HepG2 (cell line): Measurements from ENCODE around the gene OTUB2. TPM values are rescaled to one million over a fixed set of nuclear protein-coding genes. Genes with fewer than 3 reads are reported as not detected.
A peak's percentile ranks its signal among the peaks of the same experiment; 100 is the strongest.

Experiments
- BHLHE40 ChIP-seq: IDR thresholded peaks from 2 replicates; pipeline ENCODE4 v1.6.1; 2011; ENCODE audit warnings: low read length, improper control_type of control experiment
- BRD4 ChIP-seq: sonication (generic); formaldehyde crosslinking; IDR thresholded peaks from 2 replicates; pipeline ENCODE4 v1.4.0; 2020; ENCODE audit warnings: missing genetic modification reagents
- GTF3A ChIP-seq: sonication (generic); formaldehyde crosslinking; conservative IDR thresholded peaks from 2 replicates; pipeline ENCODE4 v1.4.0; 2020; ENCODE audit warnings: mild to moderate bottlenecking, missing genetic modification reagents
- KAT8 ChIP-seq: IDR thresholded peaks from 2 replicates; pipeline ENCODE4 v1.6.1; 2016; ENCODE audit warnings: missing genetic modification reagents, missing compliant biosample characterization
- MXD1 ChIP-seq: sonication (generic); formaldehyde crosslinking; IDR thresholded peaks from 2 replicates; pipeline ENCODE4 v1.4.0; 2020; ENCODE audit warnings: mild to moderate bottlenecking, missing genetic modification reagents
- MYC ChIP-seq: sonication (generic); formaldehyde crosslinking; IDR thresholded peaks from 2 replicates; pipeline ENCODE4 v1.9.0; 2021; ENCODE audit warnings: missing genetic modification reagents, borderline replicate concordance
- SP1 ChIP-seq, 2 experiments: fragments of 450-650 bp in 1 of 2; sonication (generic) in 1 of 2; formaldehyde crosslinking in 1 of 2; IDR thresholded peaks; 2 replicates each; pipeline versions ENCODE4 v1.4.0 to v1.6.1; 2016 to 2020; ENCODE audit warnings: missing genetic modification reagents in 1 of 2
- USF2 ChIP-seq, 2 experiments: sonication (generic) in 1 of 2; formaldehyde crosslinking in 1 of 2; IDR thresholded peaks; 2 replicates each; pipeline versions ENCODE4 v1.5.1 to v1.6.1; 2011 to 2020; ENCODE audit warnings: borderline replicate concordance in 1 of 2, low read depth in 1 of 2, low read length in 1 of 2, mild to moderate bottlenecking in 1 of 2, missing genetic modification reagents in 1 of 2, moderate library complexity in 1 of 2
- ZBTB1 ChIP-seq: sonication (generic); formaldehyde crosslinking; IDR thresholded peaks from 2 replicates; pipeline ENCODE4 v1.4.0; 2020; ENCODE audit warnings: missing genetic modification reagents, borderline replicate concordance
- ZNF281 ChIP-seq: sonication (generic); formaldehyde crosslinking; IDR thresholded peaks from 2 replicates; pipeline ENCODE4 v1.4.0; 2020; ENCODE audit warnings: missing genetic modification reagents, borderline replicate concordance
- ZNF558 ChIP-seq: sonication (generic); formaldehyde crosslinking; IDR thresholded peaks from 2 replicates; pipeline ENCODE4 v1.9.0; 2022; ENCODE audit warnings: mild to moderate bottlenecking, missing genetic modification reagents, borderline replicate concordance
- ZNF619 ChIP-seq: sonication (generic); formaldehyde crosslinking; IDR thresholded peaks from 2 replicates; pipeline ENCODE4 v1.4.0; 2020; ENCODE audit warnings: mild to moderate bottlenecking, missing genetic modification reagents
- ZNF768 ChIP-seq: sonication (generic); formaldehyde crosslinking; IDR thresholded peaks from 2 replicates; pipeline ENCODE4 v1.4.0; 2020; ENCODE audit warnings: missing genetic modification reagents
- ZZZ3 ChIP-seq: sonication (generic); formaldehyde crosslinking; IDR thresholded peaks from 2 replicates; pipeline ENCODE4 v1.4.0; 2020; ENCODE audit warnings: missing genetic modification reagents, mild to moderate bottlenecking, borderline replicate concordance
- polyA plus RNA-seq, 8 experiments: library from polyadenylated mRNA; depleted of rRNA in 3 of 8; stranded (reverse) in 7 of 8; unstranded in 1 of 8; fragments of >200 nt; fragmentation: Illumina TruSeq in 4 of 8; extraction: Trizol in 4 of 8; gene quantifications; 2 replicates each; pipeline versions ENCODE4 v1.2.1 to v1.2.3, GENCODE V29; 2011 to 2016; ENCODE audit warnings: low read depth in 4 of 8, missing spikeins in 1 of 8, mixed read lengths in 1 of 8; ENCODE audit not compliant: insufficient read depth in 1 of 8
- total RNA-seq, 5 experiments: library from RNA; depleted of rRNA; stranded (reverse); fragments of >200 nt; fragmentation: Illumina TruSeq; extraction: Trizol; gene quantifications; 2 replicates each; pipeline ENCODE4 v1.2.3, GENCODE V29; 2016; ENCODE audit warnings: low read depth in 1 of 5
- TF ChIP-seq, protein P1 (sequence below), 2 experiments: sonication (generic) in 1 of 2; formaldehyde crosslinking in 1 of 2; IDR thresholded peaks; 2 replicates each; pipeline versions ENCODE4 v1.4.0 to v1.6.1; 2018 to 2020; ENCODE audit warnings: missing genetic modification reagents in 2 of 2, borderline replicate concordance in 1 of 2, low read depth in 1 of 2, mild to moderate bottlenecking in 1 of 2, missing biosample characterization in 1 of 2
- TF ChIP-seq, protein P2 (sequence below): IDR thresholded peaks from 2 replicates; pipeline ENCODE4 v1.6.1; 2016; ENCODE audit warnings: missing compliant biosample characterization, missing genetic modification reagents, borderline replicate concordance
- TF ChIP-seq, protein P3 (sequence below): sonication (generic); formaldehyde crosslinking; IDR thresholded peaks from 2 replicates; pipeline ENCODE4 v1.4.0; 2020; ENCODE audit warnings: missing genetic modification reagents

Gene OTUB2
- total and polyA plus RNA-seq, 2 of the 13 experiments (the other 11 are each of a cell fraction or from before 2014, with no cell fraction given) = 2.2 to 2.4 TPM

DNA sequence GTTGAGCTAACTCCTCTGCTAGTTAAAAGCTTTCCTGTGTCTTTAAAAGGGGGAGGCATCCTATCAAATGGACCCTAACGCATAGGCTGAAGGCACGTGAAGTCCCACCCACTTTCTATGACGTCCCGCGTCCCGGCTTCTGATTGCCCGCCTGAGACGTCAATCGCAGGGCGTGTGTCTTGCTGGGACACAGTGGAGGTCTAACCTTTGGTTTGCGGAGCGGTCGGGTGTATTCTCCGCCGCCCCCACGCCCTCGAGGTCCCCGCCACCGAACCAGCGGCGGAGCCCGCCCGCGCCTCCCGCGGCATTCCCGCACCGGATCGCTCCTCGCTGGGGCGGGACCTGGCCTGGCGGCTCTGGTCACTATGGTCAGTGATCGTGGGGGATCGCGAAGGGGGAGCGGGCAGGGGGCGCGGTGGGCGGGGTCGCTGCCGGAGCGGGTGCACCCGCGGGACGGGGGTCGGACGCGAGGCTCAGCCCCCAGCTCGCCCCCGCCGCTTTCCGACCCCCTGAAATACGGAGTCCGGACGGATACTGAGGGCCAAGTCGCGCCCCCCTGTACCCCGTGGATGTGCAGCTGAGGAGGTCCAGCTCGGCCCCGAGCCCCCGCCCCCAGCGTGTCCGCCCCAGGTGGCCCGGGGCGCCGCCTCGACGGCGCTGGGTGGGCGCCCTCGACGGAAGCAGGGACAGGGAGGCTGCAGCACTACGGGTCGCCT lies at the start of gene OTUB2 (continued):
- TF ChIP-seq BHLHE40 (no peak), ZBTB1 (CRISPR knock-in tag) (0 out of 2 replicates have a peak, but pooled peaks have one; percentile 43), MXD1 (CRISPR knock-in tag) (peak; percentile 55; the same call in 1 of the 2 replicates), MYC (CRISPR knock-in tag) (0 out of 2 replicates have a peak, but pooled peaks have one; percentile 58), ZNF558 (CRISPR knock-in tag) (no peak), BRD4 (0 out of 2 replicates have a peak, but pooled peaks have one; percentile 19), SP1 (IDR thresholded peaks at IDR 0.05) (no peak), SP1 (CRISPR knock-in tag; IDR thresholded peaks at IDR 0.05) (peak; percentile 93), ZZZ3 (CRISPR knock-in tag) (0 out of 2 replicates have a peak, but pooled peaks have one; percentile 33), ZNF281 (CRISPR knock-in tag) (no peak), ZNF619 (CRISPR knock-in tag) (0 out of 2 replicates have a peak, but pooled peaks have one; percentile 36), USF2 (IDR thresholded peaks at IDR 0.05; ENCODE audit: low read depth, low read length) (peak; percentile 22; the same call in 1 of the 2 replicates), USF2 (CRISPR knock-in tag; IDR thresholded peaks at IDR 0.05; ENCODE audit: borderline replicate concordance) (no peak), KAT8 (CRISPR knock-in tag) (peak; percentile 58; the same call in 1 of the 2 replicates), GTF3A (CRISPR knock-in tag) (no peak), ZNF768 (CRISPR knock-in tag) (peak; percentile 50; the same call in 1 of the 2 replicates)
- TF ChIP-seq, protein P1, sequence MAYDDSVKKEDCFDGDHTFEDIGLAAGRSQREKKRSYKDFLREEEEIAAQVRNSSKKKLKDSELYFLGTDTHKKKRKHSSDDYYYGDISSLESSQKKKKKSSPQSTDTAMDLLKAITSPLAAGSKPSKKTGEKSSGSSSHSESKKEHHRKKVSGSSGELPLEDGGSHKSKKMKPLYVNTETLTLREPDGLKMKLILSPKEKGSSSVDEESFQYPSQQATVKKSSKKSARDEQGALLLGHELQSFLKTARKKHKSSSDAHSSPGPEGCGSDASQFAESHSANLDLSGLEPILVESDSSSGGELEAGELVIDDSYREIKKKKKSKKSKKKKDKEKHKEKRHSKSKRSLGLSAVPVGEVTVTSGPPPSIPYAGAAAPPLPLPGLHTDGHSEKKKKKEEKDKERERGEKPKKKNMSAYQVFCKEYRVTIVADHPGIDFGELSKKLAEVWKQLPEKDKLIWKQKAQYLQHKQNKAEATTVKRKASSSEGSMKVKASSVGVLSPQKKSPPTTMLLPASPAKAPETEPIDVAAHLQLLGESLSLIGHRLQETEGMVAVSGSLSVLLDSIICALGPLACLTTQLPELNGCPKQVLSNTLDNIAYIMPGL (CRISPR knock-in tag; IDR thresholded peaks at IDR 0.05; ENCODE audit: borderline replicate concordance in 1 of 2, low read depth in 1 of 2) = peak; percentile 75 to 78
- TF ChIP-seq, protein P2, sequence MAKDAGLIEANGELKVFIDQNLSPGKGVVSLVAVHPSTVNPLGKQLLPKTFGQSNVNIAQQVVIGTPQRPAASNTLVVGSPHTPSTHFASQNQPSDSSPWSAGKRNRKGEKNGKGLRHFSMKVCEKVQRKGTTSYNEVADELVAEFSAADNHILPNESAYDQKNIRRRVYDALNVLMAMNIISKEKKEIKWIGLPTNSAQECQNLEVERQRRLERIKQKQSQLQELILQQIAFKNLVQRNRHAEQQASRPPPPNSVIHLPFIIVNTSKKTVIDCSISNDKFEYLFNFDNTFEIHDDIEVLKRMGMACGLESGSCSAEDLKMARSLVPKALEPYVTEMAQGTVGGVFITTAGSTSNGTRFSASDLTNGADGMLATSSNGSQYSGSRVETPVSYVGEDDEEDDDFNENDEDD (CRISPR knock-in tag) = peak; percentile 55; the same call in 1 of the 2 replicates
- TF ChIP-seq, protein P3, sequence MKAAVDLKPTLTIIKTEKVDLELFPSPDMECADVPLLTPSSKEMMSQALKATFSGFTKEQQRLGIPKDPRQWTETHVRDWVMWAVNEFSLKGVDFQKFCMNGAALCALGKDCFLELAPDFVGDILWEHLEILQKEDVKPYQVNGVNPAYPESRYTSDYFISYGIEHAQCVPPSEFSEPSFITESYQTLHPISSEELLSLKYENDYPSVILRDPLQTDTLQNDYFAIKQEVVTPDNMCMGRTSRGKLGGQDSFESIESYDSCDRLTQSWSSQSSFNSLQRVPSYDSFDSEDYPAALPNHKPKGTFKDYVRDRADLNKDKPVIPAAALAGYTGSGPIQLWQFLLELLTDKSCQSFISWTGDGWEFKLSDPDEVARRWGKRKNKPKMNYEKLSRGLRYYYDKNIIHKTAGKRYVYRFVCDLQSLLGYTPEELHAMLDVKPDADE (CRISPR knock-in tag) = no peak
